Measurements from ENCODE around the gene WDFY4. TPM values are rescaled to one million over a fixed set of nuclear protein-coding genes. Genes with fewer than 3 reads are reported as not detected.

Gene WDFY4
- total RNA-seq, 4 donors from 2014 or later = 0.60 to 20.6 (median 5.1) TPM

DNA sequence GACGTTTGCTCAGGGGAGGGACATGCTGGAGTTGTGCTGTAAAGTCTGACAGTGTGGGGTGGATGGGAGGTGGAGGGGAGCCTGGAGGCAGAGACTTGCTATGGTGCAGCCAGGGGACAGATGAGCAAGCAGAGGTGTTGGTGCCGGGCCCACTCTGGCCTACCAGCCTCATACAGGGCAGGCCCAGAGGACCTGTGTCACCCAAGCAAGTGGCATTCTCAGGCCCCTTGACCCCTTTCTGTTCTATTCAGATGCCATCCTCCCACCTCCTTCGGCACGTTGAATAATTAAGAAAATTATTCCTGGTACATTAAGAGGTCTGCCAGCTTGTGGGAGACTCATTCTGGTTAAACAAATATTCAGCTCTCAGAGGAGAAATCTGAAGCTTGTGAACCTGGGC lies 8.5 kb downstream of the WDFY4 start:
- in situ Hi-C loops (cut with MboI; ENCODE audit: low pct_ligation_motif_present in 1 of 4, low pct_unique_long_range_greater_than_20kb in 1 of 4, low sequenced_read_pairs in 3 of 4) (no loop called here), intact Hi-C loops (cut with DNase I; ENCODE audit: low total_unique reads) (no loop called here)
- no peak for TF ChIP-seq POLR2A (IDR thresholded peaks at IDR 0.05)
- TF ChIP-seq EP300 (IDR thresholded peaks at IDR 0.05; ENCODE audit: low read depth) = no peak
- TF ChIP-seq, protein P1, sequence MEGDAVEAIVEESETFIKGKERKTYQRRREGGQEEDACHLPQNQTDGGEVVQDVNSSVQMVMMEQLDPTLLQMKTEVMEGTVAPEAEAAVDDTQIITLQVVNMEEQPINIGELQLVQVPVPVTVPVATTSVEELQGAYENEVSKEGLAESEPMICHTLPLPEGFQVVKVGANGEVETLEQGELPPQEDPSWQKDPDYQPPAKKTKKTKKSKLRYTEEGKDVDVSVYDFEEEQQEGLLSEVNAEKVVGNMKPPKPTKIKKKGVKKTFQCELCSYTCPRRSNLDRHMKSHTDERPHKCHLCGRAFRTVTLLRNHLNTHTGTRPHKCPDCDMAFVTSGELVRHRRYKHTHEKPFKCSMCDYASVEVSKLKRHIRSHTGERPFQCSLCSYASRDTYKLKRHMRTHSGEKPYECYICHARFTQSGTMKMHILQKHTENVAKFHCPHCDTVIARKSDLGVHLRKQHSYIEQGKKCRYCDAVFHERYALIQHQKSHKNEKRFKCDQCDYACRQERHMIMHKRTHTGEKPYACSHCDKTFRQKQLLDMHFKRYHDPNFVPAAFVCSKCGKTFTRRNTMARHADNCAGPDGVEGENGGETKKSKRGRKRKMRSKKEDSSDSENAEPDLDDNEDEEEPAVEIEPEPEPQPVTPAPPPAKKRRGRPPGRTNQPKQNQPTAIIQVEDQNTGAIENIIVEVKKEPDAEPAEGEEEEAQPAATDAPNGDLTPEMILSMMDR (IDR thresholded peaks at IDR 0.05) = no peak
- no peak for TF ChIP-seq POLR2AphosphoS5 (IDR thresholded peaks at IDR 0.05)
- no peak for DNase-seq
- no peaks in the 10 kb centered on the region for H3K4me1 ChIP-seq
- 88 to 100% methylated on average over 1 to 4 of the region's 4 CpGs for WGBS, 2 donors (ENCODE audit: low coverage in 1 of 2)
- H3K27ac ChIP-seq = no peak overlapping the region
- H3K9me3 ChIP-seq = no peaks in the 10 kb centered on the region
- H3K27me3 ChIP-seq = no peaks in the 10 kb centered on the region
- H3K4me3 ChIP-seq = no peak overlapping the region
- no peaks in the 10 kb centered on the region for H3K36me3 ChIP-seq

DNA sequence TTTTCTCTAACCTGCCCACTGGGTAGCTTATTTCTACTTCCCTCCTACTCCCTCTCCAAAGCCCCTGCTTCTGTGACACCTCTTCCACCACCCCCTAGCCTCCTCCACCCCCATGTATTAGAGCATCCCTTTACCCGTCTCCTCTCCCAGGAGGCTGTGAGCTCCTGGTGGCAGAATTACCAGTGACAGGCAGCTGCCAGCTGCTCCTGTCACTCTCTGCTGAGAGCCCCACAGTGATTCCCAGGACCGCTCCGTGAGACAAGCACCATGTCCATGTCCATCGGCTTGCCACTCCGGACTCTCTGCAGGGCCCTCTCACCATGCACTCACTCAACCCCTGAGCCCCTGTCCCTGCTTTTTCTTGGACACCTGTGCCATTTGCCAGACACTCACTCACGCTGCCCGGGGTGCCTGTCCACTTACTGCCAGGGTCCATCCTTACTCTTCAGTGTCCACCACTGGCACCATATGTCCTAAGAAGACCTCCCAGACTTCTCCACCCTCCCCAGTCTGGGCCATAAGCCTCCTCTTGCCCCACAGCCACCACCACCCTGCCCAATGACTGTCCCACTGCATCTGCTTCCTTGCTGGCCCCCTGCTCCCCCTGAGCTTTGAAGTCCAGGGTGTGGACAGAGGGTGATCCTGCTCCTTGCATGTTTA lies 9.8 kb downstream of the WDFY4 start:
- Histone ChIP-seq H3K4me3 (no peak overlapping the region), H3K36me3 (no peaks in the 10 kb centered on the region), H3K27ac (no peak overlapping the region), H3K9me3 (no peaks in the 10 kb centered on the region), H3K4me1 (no peaks in the 10 kb centered on the region), H3K27me3 (no peaks in the 10 kb centered on the region)
- intact Hi-C loops (cut with DNase I; ENCODE audit: low total_unique reads) = no loop called here
- WGBS, 2 donors (ENCODE audit: low coverage in 1 of 2) = 96% methylated on average over 7 of the region's 7 CpGs; no CpG with 5 or more reads in 1 of the 2 donors
- no peak for DNase-seq
- in situ Hi-C loops (cut with MboI; ENCODE audit: low pct_ligation_motif_present in 1 of 4, low pct_unique_long_range_greater_than_20kb in 1 of 4, low sequenced_read_pairs in 3 of 4) = no loop called here
- TF ChIP-seq, protein P1 (IDR thresholded peaks at IDR 0.05) = no peak
- TF ChIP-seq POLR2AphosphoS5 (IDR thresholded peaks at IDR 0.05) (no peak), POLR2A (IDR thresholded peaks at IDR 0.05) (no peak), EP300 (IDR thresholded peaks at IDR 0.05; ENCODE audit: low read depth) (no peak)

DNA sequence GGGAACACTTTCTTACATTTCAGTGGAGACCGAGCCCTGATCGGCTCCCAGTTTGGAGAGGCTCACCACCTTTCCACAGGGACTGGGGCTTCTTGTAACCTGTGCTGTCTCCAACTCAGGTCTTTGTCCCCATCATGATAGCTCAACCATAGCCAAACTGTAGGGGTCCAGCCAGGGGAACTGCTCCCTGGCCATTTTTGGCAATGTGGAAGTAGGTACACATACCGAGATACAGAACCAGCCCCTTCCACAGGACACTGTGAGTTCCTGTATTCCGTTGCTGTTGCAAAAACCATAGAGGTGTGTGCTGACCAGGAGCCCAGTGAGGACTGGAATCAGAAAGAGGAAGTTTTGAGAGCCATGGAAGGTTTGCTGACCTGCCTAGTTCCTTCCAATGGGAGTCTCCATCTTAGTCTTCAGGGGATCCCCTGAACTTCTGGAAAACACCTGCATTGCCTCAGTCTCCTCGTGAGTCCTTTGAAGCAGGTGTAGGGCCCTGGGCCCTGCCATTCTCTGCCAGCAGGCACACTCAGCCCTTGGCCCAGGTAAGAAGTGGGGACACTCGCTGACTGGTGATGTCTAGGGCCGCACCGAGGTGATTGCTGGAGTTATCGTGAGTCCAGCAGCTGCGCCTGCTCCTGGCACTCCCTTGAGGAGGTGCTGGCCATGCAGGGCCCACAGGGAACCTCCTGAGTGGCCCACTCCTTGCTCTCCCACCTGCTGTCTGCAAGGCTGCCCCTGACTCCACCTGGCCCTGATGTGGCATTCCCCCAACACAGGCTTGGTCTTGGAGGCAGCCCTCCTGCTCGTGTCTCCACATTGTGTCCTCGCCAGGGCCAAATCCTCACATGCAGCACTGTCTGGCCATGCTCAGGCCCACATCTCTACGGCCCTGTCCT lies 11.2 kb downstream of the WDFY4 start:
- no peak for DNase-seq
- no peaks in the 10 kb centered on the region for H3K9me3 ChIP-seq
- no peaks in the 10 kb centered on the region for H3K36me3 ChIP-seq
- intact Hi-C loops (cut with DNase I; ENCODE audit: low total_unique reads) = no loop called here
- peaks cover 0 to 1% (median 0%) of the 10 kb centered on the region in 4 donors for H3K4me1 ChIP-seq
- H3K27ac ChIP-seq = no peak overlapping the region
- 88 to 100% methylated on average over 2 to 13 of the region's 13 CpGs for WGBS, 2 donors (ENCODE audit: low coverage in 1 of 2)
- H3K27me3 ChIP-seq = no peaks in the 10 kb centered on the region
- H3K4me3 ChIP-seq = no peak overlapping the region
- in situ Hi-C loops (cut with MboI; ENCODE audit: low pct_ligation_motif_present in 1 of 4, low pct_unique_long_range_greater_than_20kb in 1 of 4, low sequenced_read_pairs in 3 of 4) = no loop called here
- no peak for TF ChIP-seq EP300 (IDR thresholded peaks at IDR 0.05; ENCODE audit: low read depth)
- TF ChIP-seq POLR2AphosphoS5 (IDR thresholded peaks at IDR 0.05) = no peak
- TF ChIP-seq, protein P1 (IDR thresholded peaks at IDR 0.05) = no peak
- no peak for TF ChIP-seq POLR2A (IDR thresholded peaks at IDR 0.05)

DNA sequence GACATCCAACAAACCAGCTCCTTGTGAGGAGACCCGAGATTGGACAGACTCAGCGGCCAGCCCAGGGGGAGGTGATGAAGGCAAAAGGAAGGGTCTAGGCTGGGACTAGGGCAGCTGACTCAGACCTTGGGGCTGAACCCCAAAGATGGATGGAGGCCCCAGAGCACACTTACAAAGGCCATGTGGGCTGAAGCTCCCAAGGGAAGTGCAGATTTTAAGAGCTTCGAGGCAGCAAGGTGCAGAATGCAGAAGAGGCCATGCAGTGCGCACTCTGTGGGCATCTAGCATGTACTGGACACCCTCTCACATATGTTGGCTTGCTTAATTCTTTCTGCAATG lies 11.8 kb downstream of the WDFY4 start:
- no peak overlapping the region for H3K27ac ChIP-seq
- H3K9me3 ChIP-seq = no peaks in the 10 kb centered on the region
- TF ChIP-seq POLR2A (IDR thresholded peaks at IDR 0.05) (no peak), EP300 (IDR thresholded peaks at IDR 0.05; ENCODE audit: low read depth) (no peak), POLR2AphosphoS5 (IDR thresholded peaks at IDR 0.05) (no peak)
- TF ChIP-seq, protein P1 (IDR thresholded peaks at IDR 0.05) = no peak
- DNase-seq = no peak
- H3K27me3 ChIP-seq = no peaks in the 10 kb centered on the region
- H3K36me3 ChIP-seq = no peaks in the 10 kb centered on the region
- no peak overlapping the region for H3K4me3 ChIP-seq
- peaks cover 0 to 6% (median 2%) of the 10 kb centered on the region in 4 donors for H3K4me1 ChIP-seq
- intact Hi-C loops (cut with DNase I; ENCODE audit: low total_unique reads) (no loop called here), in situ Hi-C loops (cut with MboI; ENCODE audit: low pct_ligation_motif_present in 1 of 4, low pct_unique_long_range_greater_than_20kb in 1 of 4, low sequenced_read_pairs in 3 of 4) (no loop called here)
- WGBS, 2 donors (ENCODE audit: low coverage in 1 of 2) = 69% methylated on average over 4 of the region's 4 CpGs; no CpG with 5 or more reads in 1 of the 2 donors
